HFFc6 (cell line): Measurements from ENCODE around the gene FOXP3. TPM values are rescaled to one million over a fixed set of nuclear protein-coding genes. Genes with fewer than 3 reads are reported as not detected.

Experiments used
- DNase-seq: peaks from one replicate; pipeline ENCODE4 v3.0.0-alpha.2; 2018
- H3K27ac Mint-ChIP-seq: 2 replicates; pipeline ENCODE4 v1.8.0; 2020; ENCODE audit warnings: mild to moderate bottlenecking, mixed read lengths
- H3K27me3 Mint-ChIP-seq: 2 replicates; pipeline ENCODE4 v1.8.0; 2021; ENCODE audit warnings: mild to moderate bottlenecking, moderate library complexity, mixed read lengths; ENCODE audit not compliant: insufficient read depth
- H3K36me3 Mint-ChIP-seq: 2 replicates; pipeline ENCODE4 v1.8.0; 2021; ENCODE audit warnings: low read depth, mixed read lengths
- H3K4me1 Mint-ChIP-seq: 2 replicates; pipeline ENCODE4 v1.8.0; 2020; ENCODE audit warnings: low read depth, mixed read lengths
- H3K4me3 Mint-ChIP-seq: 2 replicates; pipeline ENCODE4 v1.8.0; 2020; ENCODE audit warnings: mild to moderate bottlenecking, moderate library complexity, mixed read lengths
- H3K9me3 Mint-ChIP-seq: 2 replicates; pipeline ENCODE4 v1.8.0; 2020; ENCODE audit warnings: mild to moderate bottlenecking, mixed read lengths
- CTCF ChIP-seq: fragments of 200-600 bp; sonication (generic); IDR thresholded peaks from 2 replicates; pipeline ENCODE4 v1.5.0; 2021; ENCODE audit warnings: antibody characterized with exemption, mild to moderate bottlenecking
- total RNA-seq, 6 experiments: library from RNA; stranded (reverse); fragmentation: NEBNext Ultra II Directional; extraction: Animal tissue kit (Norgen Biotek cat#: 25700); gene quantifications; 2 replicates in 1 of 6; 3 replicates in 5 of 6; pipeline ENCODE4 v1.2.3, GENCODE V29; 2021

Gene FOXP3
- total RNA-seq, 6 experiments from 2014 or later = 0.09 to 0.16 (median 0.14) TPM; not detected in 3

GRCh38 chrX:49202022-49202421 lies 62.5 kb downstream of the FOXP3 start:
- Mint-ChIP-seq H3K27ac (no peak overlapping the region), H3K4me3 (no peak overlapping the region), H3K36me3 (no peaks in the 10 kb centered on the region), H3K9me3 (no peaks in the 10 kb centered on the region), H3K27me3 (peaks cover 2% of the 10 kb centered on the region; the same call in 1 of the 2 replicates), H3K4me1 (no peaks in the 10 kb centered on the region)
- no peak for TF ChIP-seq CTCF
- DNase-seq = no peak

Other genes with a start within 250 kb of the FOXP3 start
- gene TFE3, start 221.4 kb downstream of the FOXP3 start, total RNA-seq = 10 to 100 TPM; 76.6 to 89.1 (median 83.9) TPM
- under 1 TPM in 4 of 6 experiments, not detected in 2; 0.05 to 0.62 (median 0.24) TPM for gene CCDC120, start 205.7 kb downstream of the FOXP3 start, total RNA-seq
- gene PRAF2, start 190.7 kb downstream of the FOXP3 start, total RNA-seq = 100 to 1,000 TPM in 1 of 6 experiments, 10 to 100 TPM in 5; 68.0 to 100 (median 76.7) TPM
- 10 to 100 TPM; 37.4 to 46.6 (median 41.0) TPM for gene WDR45, start 184.8 kb downstream of the FOXP3 start, total RNA-seq
- 10 to 100 TPM; 20.6 to 27.0 (median 23.7) TPM for gene GPKOW, start 141.0 kb downstream of the FOXP3 start, total RNA-seq
- gene MAGIX, start 102.0 kb downstream of the FOXP3 start, total RNA-seq = 1 to 10 TPM in 5 of 6 experiments, under 1 TPM in 1; 0.94 to 1.9 (median 1.1) TPM
- gene PLP2, start 92.8 kb downstream of the FOXP3 start, total RNA-seq = 100 to 1,000 TPM; 163 to 214 (median 178) TPM
- gene PRICKLE3, start 78.3 kb downstream of the FOXP3 start, total RNA-seq = 10 to 100 TPM in 3 of 6 experiments, 1 to 10 TPM in 3; 8.0 to 10.7 (median 9.7) TPM
- gene SYP, start 64.5 kb downstream of the FOXP3 start, total RNA-seq = under 1 TPM; 0.11 to 0.34 (median 0.24) TPM
- gene CACNA1F, start 31.4 kb downstream of the FOXP3 start, total RNA-seq = not detected
- gene CCDC22, start 29.2 kb downstream of the FOXP3 start, total RNA-seq = 10 to 100 TPM; 12.9 to 16.3 (median 15.1) TPM
- gene PPP1R3F, start 5.1 kb upstream of the FOXP3 start, total RNA-seq = 1 to 10 TPM; 2.4 to 4.5 (median 4.1) TPM
- gene GAGE10, start 38.9 kb upstream of the FOXP3 start, total RNA-seq = not detected
- gene GAGE12J, start 57.3 kb upstream of the FOXP3 start, total RNA-seq = not detected
- not detected for gene GAGE13, start 66.9 kb upstream of the FOXP3 start, total RNA-seq